ENCODE data around the gene BCAM.
"Not testable (repeated sequence)": the region's sequence is repeated elsewhere in the genome, so short reads cannot be mapped to it uniquely, and the experiment has no call there.

BCAM gene, protein sequence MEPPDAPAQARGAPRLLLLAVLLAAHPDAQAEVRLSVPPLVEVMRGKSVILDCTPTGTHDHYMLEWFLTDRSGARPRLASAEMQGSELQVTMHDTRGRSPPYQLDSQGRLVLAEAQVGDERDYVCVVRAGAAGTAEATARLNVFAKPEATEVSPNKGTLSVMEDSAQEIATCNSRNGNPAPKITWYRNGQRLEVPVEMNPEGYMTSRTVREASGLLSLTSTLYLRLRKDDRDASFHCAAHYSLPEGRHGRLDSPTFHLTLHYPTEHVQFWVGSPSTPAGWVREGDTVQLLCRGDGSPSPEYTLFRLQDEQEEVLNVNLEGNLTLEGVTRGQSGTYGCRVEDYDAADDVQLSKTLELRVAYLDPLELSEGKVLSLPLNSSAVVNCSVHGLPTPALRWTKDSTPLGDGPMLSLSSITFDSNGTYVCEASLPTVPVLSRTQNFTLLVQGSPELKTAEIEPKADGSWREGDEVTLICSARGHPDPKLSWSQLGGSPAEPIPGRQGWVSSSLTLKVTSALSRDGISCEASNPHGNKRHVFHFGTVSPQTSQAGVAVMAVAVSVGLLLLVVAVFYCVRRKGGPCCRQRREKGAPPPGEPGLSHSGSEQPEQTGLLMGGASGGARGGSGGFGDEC

DNA sequence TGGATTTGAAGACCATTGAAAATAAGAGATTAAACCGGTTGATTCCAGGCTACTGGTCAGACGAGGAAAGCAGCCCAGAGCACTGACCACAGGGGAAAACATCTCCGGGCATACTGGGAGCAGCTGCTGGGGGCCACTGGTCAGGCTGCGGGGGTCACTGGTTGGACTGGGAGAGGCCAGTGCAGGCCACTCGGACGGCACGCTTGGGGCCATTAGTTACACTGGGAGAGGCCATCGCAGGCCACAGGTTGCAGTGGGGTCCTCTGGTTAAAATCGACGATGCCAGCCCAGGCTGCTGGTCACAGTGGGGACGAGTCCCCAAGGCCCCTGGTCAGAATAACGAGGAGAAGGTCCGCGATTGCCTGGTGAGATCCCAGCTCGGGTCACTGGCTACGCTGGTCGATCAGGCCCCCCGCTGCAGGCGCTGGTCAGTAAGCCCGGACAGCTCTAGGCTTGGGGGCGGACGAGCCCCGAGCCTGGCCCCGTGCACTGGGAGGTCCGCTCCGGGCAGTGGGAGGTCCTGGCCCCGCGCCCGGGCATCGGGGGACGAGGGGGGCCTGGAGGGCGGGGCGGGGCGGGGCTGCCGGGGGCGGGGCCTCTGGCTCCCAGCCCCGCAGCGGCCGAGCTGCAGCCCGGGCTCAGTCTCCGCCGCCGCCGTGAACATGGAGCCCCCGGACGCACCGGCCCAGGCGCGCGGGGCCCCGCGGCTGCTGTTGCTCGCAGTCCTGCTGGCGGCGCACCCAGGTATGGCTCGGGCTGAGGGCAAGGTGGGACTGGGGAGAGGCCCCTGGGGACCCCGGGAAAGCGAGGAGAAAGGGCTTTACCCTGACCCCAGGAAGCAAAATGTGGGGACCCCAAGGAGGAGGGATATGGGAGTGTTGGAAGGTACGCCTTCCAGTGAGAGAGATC lies at the start of gene BCAM:
TSS of gene BCAM (plus strand) at position 641 of the 909 bp plus-strand sequence. CDS start at position 663, 22 bp downstream.
- DNase-seq (ENCODE audit: low spot score) = peak; percentile 97

DNA sequence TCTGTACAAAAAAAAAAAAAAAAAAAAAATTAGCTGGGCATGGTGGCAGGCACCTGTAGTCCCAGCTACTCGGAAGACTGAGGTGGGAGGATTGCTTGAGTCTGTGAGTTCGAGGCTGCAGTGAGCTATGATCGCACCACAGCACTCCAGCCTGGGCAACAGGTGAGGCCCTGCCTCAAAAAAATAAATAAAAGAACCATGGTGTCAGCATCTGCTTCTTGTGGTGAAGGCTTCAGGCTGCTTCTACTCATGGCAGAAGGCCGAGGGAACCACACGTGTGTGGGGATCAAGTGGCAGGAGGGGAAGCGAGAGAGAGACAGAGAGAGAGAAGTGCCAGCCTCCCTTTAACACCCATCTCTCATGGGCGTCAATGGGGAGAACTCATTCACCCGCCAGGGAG lies 46.9 kb upstream of the BCAM start:
- no peak for DNase-seq (ENCODE audit: low spot score)

DNA sequence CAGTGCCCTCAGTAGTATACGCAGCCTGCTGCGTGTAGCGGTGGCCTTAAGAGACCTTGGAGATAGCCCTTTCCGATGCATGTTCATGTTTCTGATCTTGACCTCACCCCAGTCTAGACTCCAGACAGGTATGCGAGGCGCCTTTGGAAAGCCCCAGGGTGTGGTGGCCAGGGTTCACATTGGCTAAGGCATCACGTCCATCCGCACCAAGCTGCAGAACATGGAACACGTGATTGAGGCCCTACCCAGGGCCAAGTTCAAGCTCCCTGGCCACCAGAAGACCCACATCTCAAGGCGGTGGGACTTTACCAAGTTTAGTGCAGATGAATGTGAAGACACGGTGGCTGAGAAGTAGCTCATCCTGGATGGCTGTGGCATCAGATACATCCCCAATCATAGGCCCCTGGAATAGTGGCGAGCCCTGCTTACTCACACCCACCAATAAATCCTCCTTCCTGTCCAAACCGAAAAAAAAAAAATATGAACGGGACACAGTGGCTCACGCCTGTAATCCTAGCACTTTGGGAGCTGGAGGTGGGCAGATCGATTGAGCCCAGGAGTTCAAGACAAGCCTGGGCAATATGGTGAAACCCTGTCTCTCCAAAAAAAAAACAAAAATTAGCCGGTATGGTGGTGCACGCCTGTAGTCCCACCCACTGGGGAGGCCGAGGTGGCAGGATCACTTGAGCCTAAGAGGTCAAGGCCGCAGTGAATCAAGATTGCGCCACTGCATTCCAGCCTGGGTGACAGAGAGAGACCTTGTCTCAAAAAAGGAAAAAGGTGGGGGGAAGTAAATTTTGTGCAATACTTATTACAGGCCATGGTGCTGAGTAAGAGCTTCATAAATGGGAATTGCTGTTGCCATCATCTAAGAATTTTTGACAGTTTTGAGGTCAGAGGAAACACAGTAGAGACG lies 43.6 kb upstream of the BCAM start:
- DNase-seq (ENCODE audit: low spot score) = no peak

DNA sequence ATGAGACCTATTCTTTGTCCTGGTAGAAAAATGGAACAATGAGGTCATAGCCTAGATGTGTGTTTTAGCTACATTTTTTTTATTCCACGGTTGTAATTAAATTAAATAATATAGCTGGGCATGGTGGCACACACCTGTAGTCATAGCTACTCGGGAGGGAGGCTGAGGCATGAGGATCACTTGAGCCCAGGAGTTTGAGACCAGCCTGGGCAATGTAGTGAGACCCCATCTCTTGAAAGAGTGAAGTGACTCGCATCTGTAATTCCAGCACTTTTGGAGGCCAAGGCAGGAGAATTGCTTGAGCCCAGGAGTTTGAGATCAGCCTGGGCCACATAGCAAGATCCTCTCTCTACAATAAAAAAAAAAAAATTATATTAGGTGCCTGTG lies 43.0 kb upstream of the BCAM start:
- DNase-seq (ENCODE audit: low spot score) = no peak

DNA sequence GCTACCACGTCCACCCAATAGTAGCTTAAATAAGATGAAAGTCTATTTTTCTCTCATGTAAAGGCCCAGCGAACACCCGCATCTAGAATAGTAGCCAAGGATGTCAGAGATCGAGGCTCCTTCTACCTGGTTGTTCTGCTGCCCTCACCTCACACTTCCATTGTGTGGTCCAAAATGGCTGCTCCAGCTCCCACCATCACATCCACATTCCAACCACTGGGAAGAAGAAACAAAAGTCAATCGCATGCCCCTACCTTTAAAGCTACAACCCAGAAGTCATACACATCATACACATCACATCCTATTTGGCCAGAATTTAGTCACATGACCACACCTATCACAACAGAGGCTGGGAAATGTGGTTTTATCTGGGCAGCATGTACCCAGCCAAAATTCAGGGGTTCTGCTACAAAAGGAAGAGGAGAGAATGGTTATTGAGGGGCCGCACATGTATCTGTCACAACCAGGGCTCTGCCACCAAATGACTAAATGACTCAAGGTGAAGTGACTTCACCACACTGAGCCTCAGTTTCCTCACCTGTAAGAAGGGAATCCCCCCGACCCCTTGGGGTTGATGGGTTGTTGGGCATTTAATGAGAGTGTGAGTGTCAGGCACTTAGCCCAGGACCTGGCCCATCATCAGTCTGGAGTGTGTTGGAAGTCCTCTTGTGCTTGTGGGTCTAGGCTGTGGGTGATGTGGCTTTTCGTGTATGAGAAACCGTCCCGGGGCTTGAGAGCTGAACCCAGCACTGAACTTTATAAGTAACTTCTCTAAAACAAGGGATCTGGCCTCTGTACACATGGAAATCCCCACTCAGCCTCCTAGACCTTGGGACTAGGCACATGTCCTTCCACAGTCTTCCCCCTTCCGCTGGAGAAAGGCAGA lies 41.4 kb upstream of the BCAM start:
- DNase-seq (ENCODE audit: low spot score) = no peak

DNA sequence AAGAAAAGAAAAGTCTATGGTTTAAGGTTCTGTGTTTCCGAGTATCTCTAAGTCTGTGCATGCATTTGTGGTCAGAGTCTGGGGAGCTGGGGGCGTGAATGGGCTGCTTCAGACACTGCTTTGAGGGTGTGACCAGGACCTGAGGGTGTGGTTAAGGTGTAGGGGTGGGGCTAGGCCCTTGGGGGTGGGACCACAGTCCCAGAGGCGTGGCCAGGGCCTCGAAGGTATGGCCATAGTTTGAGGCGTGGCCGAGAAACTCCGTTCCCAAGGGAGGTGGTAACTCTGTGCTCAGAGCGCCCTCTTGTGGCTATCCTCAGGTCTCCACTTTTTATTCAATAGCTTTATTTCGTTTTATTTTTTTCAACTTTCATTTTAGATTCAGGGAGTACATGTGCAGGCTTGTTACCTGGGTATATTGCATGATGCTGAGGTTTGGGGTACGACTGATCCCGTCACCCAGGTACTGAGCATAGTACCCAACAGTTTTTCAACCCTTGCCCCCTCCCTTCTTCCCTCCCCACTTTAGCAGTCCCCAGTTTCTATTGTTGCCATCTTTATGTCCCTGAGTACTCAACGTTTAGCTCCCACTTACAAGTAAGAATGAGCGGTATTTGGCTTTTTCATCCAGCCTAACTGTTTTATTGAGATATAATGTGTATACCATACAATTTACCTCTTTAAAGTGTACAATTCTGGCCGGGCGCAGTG lies 38.2 kb upstream of the BCAM start:
- DNase-seq (ENCODE audit: low spot score) = peak; percentile 95

DNA sequence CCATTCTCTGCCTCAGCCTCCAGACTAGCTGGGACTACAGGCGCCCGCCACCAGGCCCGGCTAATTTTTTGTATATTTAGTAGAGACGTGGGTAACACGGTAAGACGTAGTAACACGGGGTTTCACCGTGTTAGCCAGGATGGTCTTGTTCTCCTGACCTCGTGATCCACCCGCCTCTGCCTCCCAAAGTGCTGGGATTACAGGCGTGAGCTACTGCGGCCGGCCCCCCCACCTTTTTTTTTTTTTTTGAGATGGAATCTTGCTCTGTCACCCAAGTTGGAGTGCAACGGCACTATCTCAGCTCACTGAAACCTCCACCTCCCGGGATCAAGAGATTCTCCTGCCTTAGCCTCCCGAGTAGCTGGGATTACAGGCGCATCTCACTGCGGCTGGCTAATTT lies 36.8 kb upstream of the BCAM start:
- DNase-seq (ENCODE audit: low spot score) = not testable (repeated sequence)

DNA sequence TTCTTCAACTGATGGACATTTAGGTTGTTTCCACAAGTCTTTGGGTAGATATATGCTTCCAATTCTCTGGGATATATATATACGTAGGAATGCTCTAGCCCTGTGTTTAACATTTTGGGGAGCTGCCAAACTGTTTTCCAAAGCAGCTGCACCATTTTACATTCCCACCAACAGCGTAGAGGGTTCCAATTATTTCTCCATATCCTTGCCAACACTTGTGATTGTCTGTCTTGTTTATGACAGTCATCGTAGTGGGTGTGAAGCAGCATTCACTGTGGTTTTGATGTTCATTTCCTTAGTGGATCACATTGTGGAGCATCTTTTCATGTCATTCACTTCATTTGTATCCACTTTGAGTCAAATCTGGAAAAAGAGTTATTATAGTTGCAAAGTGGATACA lies 35.9 kb upstream of the BCAM start:
- no peak for DNase-seq (ENCODE audit: low spot score)

DNA sequence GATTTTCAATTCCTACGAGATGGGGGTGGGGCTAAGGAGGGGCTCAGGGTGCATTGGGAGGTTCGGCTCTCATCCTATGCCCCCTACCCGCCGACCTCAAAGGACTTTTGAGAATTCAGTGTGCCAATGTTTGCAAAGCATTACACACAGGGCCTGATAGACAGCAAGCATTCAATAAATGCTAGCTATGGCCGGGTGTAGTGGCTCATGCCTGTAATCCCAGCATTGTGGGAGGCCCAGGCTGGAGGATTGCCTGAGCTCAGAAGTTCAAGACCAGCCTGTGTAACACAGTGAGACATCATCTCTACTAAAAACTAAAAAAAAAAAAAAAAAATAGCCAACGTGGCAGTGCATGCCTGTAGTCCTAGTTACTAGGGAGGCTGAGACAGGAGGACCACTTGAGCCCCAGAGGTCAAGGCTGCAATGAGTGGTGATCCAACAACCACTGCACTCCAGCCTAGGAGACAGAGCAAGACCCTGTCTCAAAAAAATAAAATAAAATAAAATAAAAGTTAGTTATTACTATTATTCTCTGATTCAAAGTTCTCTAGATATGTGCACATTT lies 33.1 kb upstream of the BCAM start:
- no peak for DNase-seq (ENCODE audit: low spot score)

DNA sequence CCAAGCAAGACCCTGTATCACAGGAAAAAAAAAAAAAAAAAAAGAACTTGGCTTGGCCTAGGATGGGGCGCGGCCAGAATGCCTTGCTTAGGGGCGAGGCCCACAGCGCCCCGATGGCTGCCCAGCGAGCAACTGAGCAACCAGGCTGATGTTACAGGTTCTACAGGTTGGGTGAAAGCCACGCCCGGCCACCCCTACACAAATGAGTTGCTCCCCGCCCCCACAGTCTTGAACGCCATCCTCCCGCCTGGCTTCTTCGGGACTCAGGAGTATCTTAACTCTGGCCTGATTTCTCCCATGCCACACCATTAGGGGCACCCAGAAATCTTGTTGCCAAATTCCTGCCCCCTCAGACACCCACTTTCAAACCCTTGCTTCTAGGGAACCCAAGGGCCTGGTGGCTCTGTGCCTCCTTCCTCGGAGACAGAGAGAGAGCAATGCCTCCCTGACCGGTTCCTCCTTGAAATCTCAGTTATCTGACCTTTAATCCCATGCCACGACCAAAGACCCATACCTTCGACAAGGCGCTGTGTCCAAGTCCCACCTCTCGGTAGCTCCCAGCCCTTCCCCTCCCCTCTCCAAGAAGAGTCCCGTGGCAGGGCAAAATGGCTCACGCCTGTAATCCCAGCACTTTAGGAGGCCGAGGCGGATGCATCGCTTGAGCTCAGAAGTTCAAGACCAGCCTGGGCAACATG lies 32.4 kb upstream of the BCAM start:
- DNase-seq (ENCODE audit: low spot score) = no peak

DNA sequence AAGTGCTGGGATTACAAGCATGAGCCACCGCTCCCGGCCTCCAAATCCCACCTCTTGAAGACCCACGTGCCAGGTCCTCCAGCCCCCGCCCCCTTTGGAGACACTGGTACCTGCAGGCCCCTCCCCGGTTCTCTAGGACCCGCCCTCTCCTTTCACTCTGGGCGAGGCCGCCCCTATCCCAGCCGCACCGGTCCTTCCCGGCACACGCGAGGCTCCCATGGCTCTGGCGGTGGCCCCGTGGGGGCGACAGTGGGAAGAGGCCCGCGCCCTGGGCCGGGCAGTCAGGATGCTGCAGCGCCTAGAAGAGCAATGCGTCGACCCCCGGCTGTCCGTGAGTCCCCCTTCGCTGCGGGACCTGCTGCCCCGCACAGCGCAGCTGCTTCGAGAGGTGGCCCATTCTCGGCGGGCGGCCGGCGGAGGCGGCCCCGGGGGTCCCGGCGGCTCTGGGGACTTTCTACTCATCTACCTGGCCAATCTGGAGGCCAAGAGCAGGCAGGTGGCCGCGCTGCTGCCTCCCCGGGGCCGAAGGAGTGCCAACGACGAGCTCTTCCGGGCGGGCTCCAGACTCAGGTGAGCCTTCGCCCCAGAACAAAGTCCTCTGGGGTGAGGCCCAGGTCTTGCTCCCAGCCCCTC lies 31.1 kb upstream of the BCAM start, which contains the start of gene CBLC:
TSS of gene CBLC (plus strand) at position 176 of the 633 bp plus-strand sequence. CDS start at position 218, 42 bp downstream.
- DNase-seq (ENCODE audit: low spot score) = no peak

DNA sequence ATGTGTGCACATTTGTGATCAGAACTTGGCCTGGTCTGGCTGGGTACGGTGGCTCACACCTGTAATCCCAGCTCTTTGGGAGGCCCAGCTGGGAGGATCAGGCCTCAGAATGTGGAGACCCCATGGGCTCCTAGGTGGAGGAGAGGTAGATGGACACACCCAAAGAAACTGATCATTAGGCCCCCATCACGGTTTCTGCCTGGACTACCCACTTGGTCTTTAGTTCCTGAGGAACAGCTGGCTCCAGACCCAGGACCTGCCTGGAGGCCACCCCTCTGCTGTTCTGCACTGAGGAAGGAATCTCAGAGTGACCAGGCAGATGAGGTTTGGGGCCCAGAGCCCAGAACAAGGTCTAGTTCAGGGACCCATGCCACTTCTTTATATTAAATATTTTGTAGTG lies 29.8 kb upstream of the BCAM start:
- no peak for DNase-seq (ENCODE audit: low spot score)

DNA sequence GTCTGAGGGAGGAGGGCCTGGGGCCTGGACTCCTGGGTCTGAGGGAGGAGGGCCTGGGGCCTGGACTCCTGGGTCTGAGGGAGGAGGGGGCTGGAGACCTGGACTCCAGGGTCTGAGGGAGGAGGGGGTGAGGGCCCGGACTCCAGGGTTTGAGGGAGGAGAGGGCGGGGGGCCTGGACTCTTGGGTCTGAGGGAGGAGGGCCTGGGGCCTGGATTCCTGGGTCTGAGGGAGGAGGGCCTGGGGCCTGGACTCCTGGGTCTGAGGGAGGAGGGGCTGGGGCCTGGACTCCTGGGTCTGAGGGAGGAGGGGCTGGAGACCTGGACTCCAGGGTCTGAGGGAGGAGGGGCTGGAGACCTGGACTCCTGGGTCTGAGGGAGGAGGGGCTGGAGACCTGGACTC lies 27.2 kb upstream of the BCAM start:
- DNase-seq (ENCODE audit: low spot score) = not testable (repeated sequence)

DNA sequence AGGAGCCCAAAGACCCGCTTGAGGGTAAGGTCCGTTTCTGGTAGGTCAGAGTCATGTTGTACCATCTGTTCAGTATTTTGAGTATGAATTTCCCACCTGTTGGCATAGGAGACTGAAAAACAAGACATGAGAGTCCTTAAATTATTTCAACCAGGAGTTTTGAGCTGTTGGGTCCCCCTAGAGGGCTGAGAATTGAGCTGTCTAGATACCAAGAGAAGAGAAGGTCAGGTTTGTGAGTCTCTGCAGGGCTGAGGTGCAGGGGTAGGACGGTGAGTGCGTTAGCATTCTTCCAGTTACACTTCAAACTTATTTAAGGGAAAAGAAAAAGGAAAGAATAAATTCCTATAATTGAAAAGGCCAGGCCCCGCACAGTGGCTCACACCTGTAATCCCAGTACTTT lies 26.2 kb upstream of the BCAM start:
- DNase-seq (ENCODE audit: low spot score) = no peak

DNA sequence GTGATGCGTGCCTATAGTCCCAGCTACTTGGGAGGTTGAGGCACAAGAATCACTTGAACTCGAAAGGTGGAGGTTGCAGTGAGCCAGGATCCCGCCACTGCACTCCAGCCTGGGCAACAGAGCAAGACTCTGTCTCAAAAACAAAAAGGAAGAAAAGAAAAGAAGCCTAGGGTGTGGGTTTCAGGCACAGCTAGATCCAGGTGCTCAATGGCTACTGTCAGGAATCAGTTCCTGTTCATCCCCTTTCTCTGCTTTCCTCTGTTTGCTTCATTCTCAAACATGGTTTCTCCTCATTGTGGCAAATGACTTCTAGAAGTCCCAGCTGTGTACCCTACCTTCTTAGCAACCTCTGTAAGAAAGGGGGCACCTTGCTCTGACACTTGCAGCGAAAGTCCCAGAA lies 25.4 kb upstream of the BCAM start:
- no peak for DNase-seq (ENCODE audit: low spot score)

DNA sequence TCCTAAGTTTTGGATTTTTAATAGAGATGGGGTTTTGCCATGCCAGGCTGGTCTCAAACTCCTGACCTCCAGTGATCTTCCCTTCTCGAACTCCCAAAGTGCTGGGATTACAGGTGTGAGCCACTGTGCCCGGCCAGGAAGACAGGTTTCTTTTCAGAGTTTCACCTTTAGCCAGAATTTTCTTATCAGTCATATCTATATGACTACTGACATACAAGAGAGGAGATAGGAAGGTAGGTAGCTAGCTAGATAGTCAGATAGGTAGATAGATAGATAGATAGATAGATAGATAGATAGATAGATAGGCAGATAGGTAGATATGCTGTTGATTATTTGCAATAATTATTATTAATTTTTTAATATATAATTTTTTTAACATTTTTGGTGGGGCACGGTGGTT lies 23.6 kb upstream of the BCAM start:
- DNase-seq (ENCODE audit: low spot score) = no peak

DNA sequence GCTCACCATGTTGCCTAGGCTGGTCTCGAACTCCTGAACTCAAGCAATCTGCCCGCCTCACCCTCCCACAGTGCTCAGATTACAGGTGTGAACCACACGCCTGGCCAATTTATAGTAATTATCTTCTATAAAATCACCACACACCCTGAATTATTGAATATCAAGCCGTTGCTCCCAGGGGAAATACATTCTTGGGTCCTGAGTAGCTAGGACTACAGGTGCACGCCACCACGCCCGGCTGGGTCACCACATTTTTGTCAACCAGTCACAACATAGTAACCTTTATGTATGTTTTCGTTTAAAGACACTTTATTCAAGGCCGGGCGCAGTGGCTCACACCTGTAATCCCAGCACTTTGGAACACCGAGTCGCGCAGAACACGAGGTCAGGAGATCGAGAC lies 22.9 kb upstream of the BCAM start:
- no peak for DNase-seq (ENCODE audit: low spot score)

DNA sequence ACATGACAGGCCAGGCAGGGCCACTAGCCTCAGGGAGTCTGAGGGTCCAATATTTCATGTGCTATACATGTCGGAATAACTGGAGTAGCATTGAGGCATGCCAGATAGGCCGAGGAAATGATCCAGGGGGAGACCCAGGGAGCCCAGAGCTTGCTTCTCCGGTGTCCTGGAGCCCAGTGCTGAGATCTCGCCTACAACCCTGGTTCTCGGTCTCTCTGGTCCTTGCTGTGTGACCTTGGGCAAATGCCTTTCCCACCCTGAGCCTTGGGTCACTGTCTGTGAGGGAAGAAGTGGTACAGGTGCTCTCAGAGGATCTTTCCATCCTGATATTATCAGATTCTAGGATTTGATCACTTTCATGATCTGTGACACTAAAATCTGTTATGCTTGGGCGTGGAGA lies 19.9 kb upstream of the BCAM start:
- no peak for DNase-seq (ENCODE audit: low spot score)
